Measurements from ENCODE around the gene DCLK2.

DCLK2 gene

GRCh38 chr4:150123087-150123486 lies 44.8 kb downstream of the DCLK2 start:
- no peak for DNase-seq

- no peak for DNase-seq
These were observed 45.8 kb downstream of the DCLK2 start for GRCh38 chr4:150123796-150124677.

- DNase-seq: no peak
These were observed 48.1 kb downstream of the DCLK2 start for GRCh38 chr4:150126201-150126863.

- no peak for DNase-seq
These were observed 48.6 kb downstream of the DCLK2 start for GRCh38 chr4:150126864-150127203.

GRCh38 chr4:150127757-150128156 lies 49.5 kb downstream of the DCLK2 start:
- no peak for DNase-seq

- DNase-seq: no peak
These were observed 52.7 kb downstream of the DCLK2 start for GRCh38 chr4:150130933-150131332.

GRCh38 chr4:150131581-150132228 lies 53.5 kb downstream of the DCLK2 start:
- DNase-seq: no peak

- DNase-seq: no peak
These were observed 55.4 kb downstream of the DCLK2 start for GRCh38 chr4:150133605-150134004.

GRCh38 chr4:150135134-150135772 lies 57.0 kb downstream of the DCLK2 start:
- DNase-seq: peak; percentile 7

- no peak for DNase-seq
These were observed 57.8 kb downstream of the DCLK2 start for GRCh38 chr4:150136036-150136435.

- DNase-seq: no peak
These were observed 58.2 kb downstream of the DCLK2 start for GRCh38 chr4:150136481-150136880.

GRCh38 chr4:150139297-150139865 lies 61.1 kb downstream of the DCLK2 start:
- DNase-seq: no peak

GRCh38 chr4:150140774-150141400 lies 62.6 kb downstream of the DCLK2 start:
- no peak for DNase-seq

- DNase-seq: no peak
These were observed 63.5 kb downstream of the DCLK2 start for GRCh38 chr4:150141756-150142155.

- DNase-seq: no peak
These were observed 64.6 kb downstream of the DCLK2 start for GRCh38 chr4:150142831-150143230.

GRCh38 chr4:150145090-150145945 lies 67.1 kb downstream of the DCLK2 start:
- DNase-seq: no peak

GRCh38 chr4:150145946-150146340 lies 67.7 kb downstream of the DCLK2 start:
- no peak for DNase-seq

- no peak for DNase-seq
These were observed 71.1 kb downstream of the DCLK2 start for GRCh38 chr4:150149381-150149780.

- peak; percentile 2 for DNase-seq
These were observed 72.4 kb downstream of the DCLK2 start for GRCh38 chr4:150150629-150151062.

- DNase-seq: no peak
These were observed 74.5 kb downstream of the DCLK2 start for GRCh38 chr4:150152766-150153165.

- no peak for DNase-seq
These were observed 77.1 kb downstream of the DCLK2 start for GRCh38 chr4:150155391-150155790.

- no peak for DNase-seq
These were observed 78.3 kb downstream of the DCLK2 start for GRCh38 chr4:150156543-150156942.

All from DMS79 treated with DMSO at 0.1 percent for 48 hours (cell line).